HCT116 (cell line): Measurements from ENCODE around the gene RUNDC3A.
"Not testable (repeated sequence)": the region's sequence is repeated elsewhere in the genome, so short reads cannot be mapped to it uniquely, and the experiment has no call there.

ENCODE experiments used
- ATF3 ChIP-seq: IDR thresholded peaks from 2 replicates; pipeline ENCODE4 v1.6.1; 2012
- CBX3 ChIP-seq: IDR thresholded peaks from 2 replicates; pipeline ENCODE4 v1.6.1; 2012; ENCODE audit warnings: low read depth
- CTCF ChIP-seq, 3 experiments: fragments of 200-600 bp in 1 of 3; sonication (generic) in 1 of 3; IDR thresholded peaks in 2 of 3; conservative IDR thresholded peaks in 1 of 3; 2 replicates each; pipeline ENCODE4 v1.5.1; 2012 to 2017; ENCODE audit warnings: low read depth in 2 of 3, low read length in 2 of 3, antibody characterized with exemption in 1 of 3, borderline replicate concordance in 1 of 3, control low read depth in 1 of 3, mild to moderate bottlenecking in 1 of 3, mixed read lengths in 1 of 3, mixed run types in 1 of 3, moderate library complexity in 1 of 3; ENCODE audit not compliant: insufficient read depth in 1 of 3
- EZH2 ChIP-seq: fragments of 200-600 bp; sonication (generic); IDR thresholded peaks from 2 replicates; pipeline ENCODE4 v1.6.1; 2017; ENCODE audit warnings: antibody characterized with exemption, mixed run types
- EZH2phosphoT487 ChIP-seq: fragments of 200-600 bp; IDR thresholded peaks from 2 replicates; pipeline ENCODE4 v1.6.1; 2018; ENCODE audit warnings: antibody characterized with exemption, borderline replicate concordance
- JUND ChIP-seq: IDR thresholded peaks from 2 replicates; pipeline ENCODE4 v1.6.1; 2012
- MAX ChIP-seq: IDR thresholded peaks from 2 replicates; pipeline ENCODE4 v1.6.1; 2012
- POLR2A ChIP-seq: IDR thresholded peaks from 2 replicates; pipeline ENCODE4 v1.7.0; 2011; ENCODE audit warnings: borderline replicate concordance; ENCODE audit not compliant: insufficient read depth, insufficient read length; ENCODE audit errors: extremely low read depth
- POLR2AphosphoS5 ChIP-seq: IDR thresholded peaks from 2 replicates; pipeline ENCODE4 v1.6.1; 2011; ENCODE audit warnings: mild to moderate bottlenecking, low read depth, low read length, moderate library complexity
- SP1 ChIP-seq: IDR thresholded peaks from 2 replicates; pipeline ENCODE4 v1.6.1; 2012; ENCODE audit warnings: low read depth
- SRF ChIP-seq: IDR thresholded peaks from 2 replicates; pipeline ENCODE4 v1.6.1; 2012; ENCODE audit warnings: low read depth
- ZNF274 ChIP-seq: fragments of 200-500 bp; sonication (Bioruptor generic); IDR thresholded peaks from 2 replicates; pipeline ENCODE4 v1.6.1; 2014; ENCODE audit warnings: mild to moderate bottlenecking, low read depth, low read length, inconsistent platforms

GRCh38 chr17:44347206-44348055 lies 39.0 kb downstream of the RUNDC3A start:
- TF ChIP-seq POLR2A; ZNF274; CTCF (IDR thresholded peaks at IDR 0.05 in 2 of 3, conservative IDR thresholded peaks at IDR 0.05 in 1 of 3; ENCODE audit: borderline replicate concordance in 1 of 3, insufficient read depth in 1 of 3, low read depth in 2 of 3, low read length in 2 of 3); CBX3; POLR2AphosphoS5; SP1; EZH2; EZH2phosphoT487; ATF3; MAX; SRF; JUND: not testable (repeated sequence)
